ENCODE data around the gene ANO1. TPM values are rescaled to one million over a fixed set of nuclear protein-coding genes. Genes with fewer than 3 reads are reported as not detected.

The ANO1 gene
- total and polyA plus RNA-seq, 4 donors, result 7.8 to 64.8 (median 32.2) TPM

DNA sequence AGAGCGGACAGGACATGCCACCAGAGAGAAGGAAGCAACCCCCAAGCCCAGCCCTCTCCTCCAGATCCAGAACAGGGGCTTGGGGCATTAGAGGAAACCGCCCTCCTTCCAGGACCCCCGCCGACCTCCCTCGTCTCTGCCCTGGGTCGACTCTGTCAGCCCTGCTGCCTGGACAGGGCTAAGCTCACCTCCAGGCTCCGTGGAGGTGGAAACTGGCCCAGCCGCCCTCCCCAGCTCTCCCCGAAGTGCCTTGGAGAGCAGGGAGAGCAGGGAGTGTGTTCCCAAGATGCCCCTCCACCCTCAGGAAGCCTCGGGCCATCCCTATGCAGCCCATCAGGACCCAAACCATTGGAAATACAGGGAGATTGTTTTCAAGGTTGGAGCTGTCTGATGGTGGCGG lies 26.8 kb downstream of the ANO1 start:
- WGBS, result 73% methylated on average over 11 of the region's 11 CpGs
- no peak for DNase-seq (ENCODE audit: low spot score)
- H3K4me1 ChIP-seq (ENCODE audit: control insufficient read depth in 4 of 4, insufficient read depth in 4 of 4, low read length in 3 of 4), result peaks cover 10 to 27% (median 17%) of the 10 kb centered on the region in 4 donors
- H3K36me3 ChIP-seq (ENCODE audit: control insufficient read depth in 4 of 4, insufficient read depth in 3 of 4, low read depth in 1 of 4, low read length in 3 of 4), result peaks cover 0 to 20% (median 6%) of the 10 kb centered on the region in 4 donors
- H3K9me3 ChIP-seq (ENCODE audit: control insufficient read depth in 4 of 4, low read length in 3 of 4), result no peaks in the 10 kb centered on the region
- H3K27ac ChIP-seq (ENCODE audit: low read depth in 1 of 2, low read length in 2 of 2), result no peak overlapping the region
- no peaks in the 10 kb centered on the region for H3K27me3 ChIP-seq (ENCODE audit: control insufficient read depth in 4 of 4, insufficient read depth in 4 of 4, low read length in 3 of 4)
- no peak for TF ChIP-seq YY1 (IDR thresholded peaks at IDR 0.05)
- no peak for TF ChIP-seq HNF4A (conservative IDR thresholded peaks at IDR 0.05)
- TF ChIP-seq FOXA2 (IDR thresholded peaks at IDR 0.05), result no peak
- H3K9ac ChIP-seq (ENCODE audit: low read depth in 1 of 2, low read length in 2 of 2), result no peak overlapping the region
- H3K4me3 ChIP-seq (ENCODE audit: low read depth in 1 of 3, low read length in 3 of 3), result no peak overlapping the region

DNA sequence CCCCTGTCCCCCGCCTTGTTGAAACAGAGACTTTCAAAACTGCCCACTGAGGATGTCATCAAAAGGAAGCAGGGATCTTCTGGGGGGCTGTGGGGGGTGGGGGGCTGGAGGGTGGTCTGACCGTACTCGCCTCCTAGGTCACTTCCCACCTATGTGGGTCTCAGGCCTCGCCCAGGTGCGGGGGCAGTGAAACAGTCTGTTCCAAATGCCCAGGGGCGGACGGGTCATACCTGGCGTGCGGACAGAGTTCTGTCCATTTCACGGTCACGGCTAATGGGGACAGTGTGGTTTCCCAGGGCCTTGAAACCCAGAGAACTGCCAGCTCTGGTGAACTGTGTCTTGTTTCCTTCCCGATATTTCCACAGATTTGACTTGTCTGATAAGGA lies 27.2 kb downstream of the ANO1 start:
- peaks cover 0 to 16% (median 5%) of the 10 kb centered on the region in 4 donors for H3K36me3 ChIP-seq (ENCODE audit: control insufficient read depth in 4 of 4, insufficient read depth in 3 of 4, low read depth in 1 of 4, low read length in 3 of 4)
- no peaks in the 10 kb centered on the region for H3K27me3 ChIP-seq (ENCODE audit: control insufficient read depth in 4 of 4, insufficient read depth in 4 of 4, low read length in 3 of 4)
- TF ChIP-seq, protein P1, sequence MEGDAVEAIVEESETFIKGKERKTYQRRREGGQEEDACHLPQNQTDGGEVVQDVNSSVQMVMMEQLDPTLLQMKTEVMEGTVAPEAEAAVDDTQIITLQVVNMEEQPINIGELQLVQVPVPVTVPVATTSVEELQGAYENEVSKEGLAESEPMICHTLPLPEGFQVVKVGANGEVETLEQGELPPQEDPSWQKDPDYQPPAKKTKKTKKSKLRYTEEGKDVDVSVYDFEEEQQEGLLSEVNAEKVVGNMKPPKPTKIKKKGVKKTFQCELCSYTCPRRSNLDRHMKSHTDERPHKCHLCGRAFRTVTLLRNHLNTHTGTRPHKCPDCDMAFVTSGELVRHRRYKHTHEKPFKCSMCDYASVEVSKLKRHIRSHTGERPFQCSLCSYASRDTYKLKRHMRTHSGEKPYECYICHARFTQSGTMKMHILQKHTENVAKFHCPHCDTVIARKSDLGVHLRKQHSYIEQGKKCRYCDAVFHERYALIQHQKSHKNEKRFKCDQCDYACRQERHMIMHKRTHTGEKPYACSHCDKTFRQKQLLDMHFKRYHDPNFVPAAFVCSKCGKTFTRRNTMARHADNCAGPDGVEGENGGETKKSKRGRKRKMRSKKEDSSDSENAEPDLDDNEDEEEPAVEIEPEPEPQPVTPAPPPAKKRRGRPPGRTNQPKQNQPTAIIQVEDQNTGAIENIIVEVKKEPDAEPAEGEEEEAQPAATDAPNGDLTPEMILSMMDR (IDR thresholded peaks at IDR 0.05; ENCODE audit: low read depth, low read length, missing input control), result no peak
- TF ChIP-seq HNF4G (IDR thresholded peaks at IDR 0.05) (no peak), HNF4A (conservative IDR thresholded peaks at IDR 0.05) (no peak), RXRA (IDR thresholded peaks at IDR 0.05) (no peak), FOXA2 (IDR thresholded peaks at IDR 0.05) (no peak), SP1 (IDR thresholded peaks at IDR 0.05) (no peak), FOXA1 (IDR thresholded peaks at IDR 0.05) (no peak), TAF1 (conservative IDR thresholded peaks at IDR 0.05) (no peak), GABPA (IDR thresholded peaks at IDR 0.05 in 1 of 2, conservative IDR thresholded peaks at IDR 0.05 in 1 of 2) (no peak), RAD21 (IDR thresholded peaks at IDR 0.05) (no peak), JUND (IDR thresholded peaks at IDR 0.05) (no peak), NR2F2 (IDR thresholded peaks at IDR 0.05) (no peak), YY1 (IDR thresholded peaks at IDR 0.05) (no peak), EGR1 (IDR thresholded peaks at IDR 0.05; ENCODE audit: low read depth in 2 of 2) (no peak)
- TF ChIP-seq, protein P2, sequence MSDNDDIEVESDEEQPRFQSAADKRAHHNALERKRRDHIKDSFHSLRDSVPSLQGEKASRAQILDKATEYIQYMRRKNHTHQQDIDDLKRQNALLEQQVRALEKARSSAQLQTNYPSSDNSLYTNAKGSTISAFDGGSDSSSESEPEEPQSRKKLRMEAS (IDR thresholded peaks at IDR 0.05), result no peak
- TF ChIP-seq, protein P3, sequence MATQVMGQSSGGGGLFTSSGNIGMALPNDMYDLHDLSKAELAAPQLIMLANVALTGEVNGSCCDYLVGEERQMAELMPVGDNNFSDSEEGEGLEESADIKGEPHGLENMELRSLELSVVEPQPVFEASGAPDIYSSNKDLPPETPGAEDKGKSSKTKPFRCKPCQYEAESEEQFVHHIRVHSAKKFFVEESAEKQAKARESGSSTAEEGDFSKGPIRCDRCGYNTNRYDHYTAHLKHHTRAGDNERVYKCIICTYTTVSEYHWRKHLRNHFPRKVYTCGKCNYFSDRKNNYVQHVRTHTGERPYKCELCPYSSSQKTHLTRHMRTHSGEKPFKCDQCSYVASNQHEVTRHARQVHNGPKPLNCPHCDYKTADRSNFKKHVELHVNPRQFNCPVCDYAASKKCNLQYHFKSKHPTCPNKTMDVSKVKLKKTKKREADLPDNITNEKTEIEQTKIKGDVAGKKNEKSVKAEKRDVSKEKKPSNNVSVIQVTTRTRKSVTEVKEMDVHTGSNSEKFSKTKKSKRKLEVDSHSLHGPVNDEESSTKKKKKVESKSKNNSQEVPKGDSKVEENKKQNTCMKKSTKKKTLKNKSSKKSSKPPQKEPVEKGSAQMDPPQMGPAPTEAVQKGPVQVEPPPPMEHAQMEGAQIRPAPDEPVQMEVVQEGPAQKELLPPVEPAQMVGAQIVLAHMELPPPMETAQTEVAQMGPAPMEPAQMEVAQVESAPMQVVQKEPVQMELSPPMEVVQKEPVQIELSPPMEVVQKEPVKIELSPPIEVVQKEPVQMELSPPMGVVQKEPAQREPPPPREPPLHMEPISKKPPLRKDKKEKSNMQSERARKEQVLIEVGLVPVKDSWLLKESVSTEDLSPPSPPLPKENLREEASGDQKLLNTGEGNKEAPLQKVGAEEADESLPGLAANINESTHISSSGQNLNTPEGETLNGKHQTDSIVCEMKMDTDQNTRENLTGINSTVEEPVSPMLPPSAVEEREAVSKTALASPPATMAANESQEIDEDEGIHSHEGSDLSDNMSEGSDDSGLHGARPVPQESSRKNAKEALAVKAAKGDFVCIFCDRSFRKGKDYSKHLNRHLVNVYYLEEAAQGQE (IDR thresholded peaks at IDR 0.05), result no peak
- TF ChIP-seq, protein P4, sequence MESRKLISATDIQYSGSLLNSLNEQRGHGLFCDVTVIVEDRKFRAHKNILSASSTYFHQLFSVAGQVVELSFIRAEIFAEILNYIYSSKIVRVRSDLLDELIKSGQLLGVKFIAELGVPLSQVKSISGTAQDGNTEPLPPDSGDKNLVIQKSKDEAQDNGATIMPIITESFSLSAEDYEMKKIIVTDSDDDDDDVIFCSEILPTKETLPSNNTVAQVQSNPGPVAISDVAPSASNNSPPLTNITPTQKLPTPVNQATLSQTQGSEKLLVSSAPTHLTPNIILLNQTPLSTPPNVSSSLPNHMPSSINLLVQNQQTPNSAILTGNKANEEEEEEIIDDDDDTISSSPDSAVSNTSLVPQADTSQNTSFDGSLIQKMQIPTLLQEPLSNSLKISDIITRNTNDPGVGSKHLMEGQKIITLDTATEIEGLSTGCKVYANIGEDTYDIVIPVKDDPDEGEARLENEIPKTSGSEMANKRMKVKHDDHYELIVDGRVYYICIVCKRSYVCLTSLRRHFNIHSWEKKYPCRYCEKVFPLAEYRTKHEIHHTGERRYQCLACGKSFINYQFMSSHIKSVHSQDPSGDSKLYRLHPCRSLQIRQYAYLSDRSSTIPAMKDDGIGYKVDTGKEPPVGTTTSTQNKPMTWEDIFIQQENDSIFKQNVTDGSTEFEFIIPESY (IDR thresholded peaks at IDR 0.05), result no peak
- TF ChIP-seq, protein P5, sequence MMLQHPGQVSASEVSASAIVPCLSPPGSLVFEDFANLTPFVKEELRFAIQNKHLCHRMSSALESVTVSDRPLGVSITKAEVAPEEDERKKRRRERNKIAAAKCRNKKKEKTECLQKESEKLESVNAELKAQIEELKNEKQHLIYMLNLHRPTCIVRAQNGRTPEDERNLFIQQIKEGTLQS (IDR thresholded peaks at IDR 0.05), result no peak
- H3K9ac ChIP-seq (ENCODE audit: low read depth in 1 of 2, low read length in 2 of 2), result no peak overlapping the region
- H3K4me1 ChIP-seq (ENCODE audit: control insufficient read depth in 4 of 4, insufficient read depth in 4 of 4, low read length in 3 of 4), result peaks cover 10 to 27% (median 17%) of the 10 kb centered on the region in 4 donors
- peak overlapping the region in 1 of 2 donors; percentile 19 for H3K27ac ChIP-seq (ENCODE audit: low read depth in 1 of 2, low read length in 2 of 2)
- WGBS, result 89% methylated on average over 12 of the region's 12 CpGs
- no peak overlapping the region for H3K4me3 ChIP-seq (ENCODE audit: low read depth in 1 of 3, low read length in 3 of 3)
- H3K9me3 ChIP-seq (ENCODE audit: control insufficient read depth in 4 of 4, low read length in 3 of 4), result no peaks in the 10 kb centered on the region
- no peak for DNase-seq (ENCODE audit: low spot score)

All from liver (tissue), 9 donors.